Measurements from ENCODE around the gene DNAH2.

The DNAH2 gene

DNA sequence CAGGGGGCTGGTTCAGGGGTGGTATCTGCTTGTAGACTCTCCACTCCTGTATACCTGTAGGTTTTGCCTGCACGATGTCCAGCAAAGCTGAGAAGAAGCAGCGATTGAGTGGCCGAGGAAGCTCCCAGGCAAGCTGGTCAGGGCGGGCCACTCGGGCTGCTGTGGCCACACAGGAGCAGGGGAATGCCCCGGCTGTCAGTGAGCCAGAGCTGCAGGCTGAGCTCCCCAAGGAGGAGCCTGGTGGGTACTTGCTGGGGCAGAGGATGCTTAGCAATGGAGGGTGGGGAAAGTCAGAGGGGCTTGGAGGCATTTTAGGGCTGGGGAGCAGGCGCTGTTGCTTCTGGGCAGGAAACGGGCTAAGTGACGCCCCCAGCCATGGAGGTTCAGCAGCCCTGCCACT is 2.1 kb downstream of the DNAH2 start:
- Histone ChIP-seq H3K4me1 (ENCODE audit: low read depth, poor library complexity, severe bottlenecking) (no peaks in the 10 kb centered on the region), H4K20me1 (ENCODE audit: insufficient read depth) (no peaks in the 10 kb centered on the region), H3K27me3 (ENCODE audit: insufficient read depth, low read depth) (no peaks in the 10 kb centered on the region), H2AFZ (ENCODE audit: low read depth) (no peak overlapping the region), H3K27ac (no peak overlapping the region), H3K36me3 (ENCODE audit: insufficient read depth) (no peaks in the 10 kb centered on the region), H3K79me2 (ENCODE audit: insufficient read depth, low read depth) (no peaks in the 10 kb centered on the region), H3K9ac (no peak overlapping the region), H3K4me2 (no peak overlapping the region), H3K4me3 (IDR thresholded peaks at IDR 0.05; ENCODE audit: insufficient read depth, low read depth, low read length) (no peak overlapping the region)
- TF ChIP-seq, protein P1, sequence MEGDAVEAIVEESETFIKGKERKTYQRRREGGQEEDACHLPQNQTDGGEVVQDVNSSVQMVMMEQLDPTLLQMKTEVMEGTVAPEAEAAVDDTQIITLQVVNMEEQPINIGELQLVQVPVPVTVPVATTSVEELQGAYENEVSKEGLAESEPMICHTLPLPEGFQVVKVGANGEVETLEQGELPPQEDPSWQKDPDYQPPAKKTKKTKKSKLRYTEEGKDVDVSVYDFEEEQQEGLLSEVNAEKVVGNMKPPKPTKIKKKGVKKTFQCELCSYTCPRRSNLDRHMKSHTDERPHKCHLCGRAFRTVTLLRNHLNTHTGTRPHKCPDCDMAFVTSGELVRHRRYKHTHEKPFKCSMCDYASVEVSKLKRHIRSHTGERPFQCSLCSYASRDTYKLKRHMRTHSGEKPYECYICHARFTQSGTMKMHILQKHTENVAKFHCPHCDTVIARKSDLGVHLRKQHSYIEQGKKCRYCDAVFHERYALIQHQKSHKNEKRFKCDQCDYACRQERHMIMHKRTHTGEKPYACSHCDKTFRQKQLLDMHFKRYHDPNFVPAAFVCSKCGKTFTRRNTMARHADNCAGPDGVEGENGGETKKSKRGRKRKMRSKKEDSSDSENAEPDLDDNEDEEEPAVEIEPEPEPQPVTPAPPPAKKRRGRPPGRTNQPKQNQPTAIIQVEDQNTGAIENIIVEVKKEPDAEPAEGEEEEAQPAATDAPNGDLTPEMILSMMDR (conservative IDR thresholded peaks at IDR 0.05; ENCODE audit: low read depth, low read length): no peak

GRCh38 chr17:7720125-7720524 is 2.6 kb downstream of the DNAH2 start:
- no peaks in the 10 kb centered on the region for H4K20me1 ChIP-seq (ENCODE audit: insufficient read depth)
- TF ChIP-seq, protein P1 (conservative IDR thresholded peaks at IDR 0.05; ENCODE audit: low read depth, low read length): no peak
- no peak overlapping the region for H3K27ac ChIP-seq
- H3K9ac ChIP-seq: no peak overlapping the region
- no peaks in the 10 kb centered on the region for H3K79me2 ChIP-seq (ENCODE audit: insufficient read depth, low read depth)
- H3K36me3 ChIP-seq (ENCODE audit: insufficient read depth): no peaks in the 10 kb centered on the region
- no peak overlapping the region for H2AFZ ChIP-seq (ENCODE audit: low read depth)
- H3K4me2 ChIP-seq: no peak overlapping the region
- no peak overlapping the region for H3K4me3 ChIP-seq (IDR thresholded peaks at IDR 0.05; ENCODE audit: insufficient read depth, low read depth, low read length)
- H3K27me3 ChIP-seq (ENCODE audit: insufficient read depth, low read depth): no peaks in the 10 kb centered on the region
- H3K4me1 ChIP-seq (ENCODE audit: low read depth, poor library complexity, severe bottlenecking): no peaks in the 10 kb centered on the region

- no peaks in the 10 kb centered on the region for H3K27me3 ChIP-seq (ENCODE audit: insufficient read depth, low read depth)
- H3K4me3 ChIP-seq (IDR thresholded peaks at IDR 0.05; ENCODE audit: insufficient read depth, low read depth, low read length): no peak overlapping the region
- no peaks in the 10 kb centered on the region for H4K20me1 ChIP-seq (ENCODE audit: insufficient read depth)
- no peak overlapping the region for H3K4me2 ChIP-seq
- TF ChIP-seq, protein P1 (conservative IDR thresholded peaks at IDR 0.05; ENCODE audit: low read depth, low read length): no peak
- H3K27ac ChIP-seq: no peak overlapping the region
- no peak overlapping the region for H2AFZ ChIP-seq (ENCODE audit: low read depth)
- no peak overlapping the region for H3K9ac ChIP-seq
- H3K79me2 ChIP-seq (ENCODE audit: insufficient read depth, low read depth): no peaks in the 10 kb centered on the region
- no peaks in the 10 kb centered on the region for H3K4me1 ChIP-seq (ENCODE audit: low read depth, poor library complexity, severe bottlenecking)
- no peaks in the 10 kb centered on the region for H3K36me3 ChIP-seq (ENCODE audit: insufficient read depth)
These were observed 4.1 kb downstream of the DNAH2 start for GRCh38 chr17:7721612-7722011.

GRCh38 chr17:7727886-7728285 is 10.3 kb downstream of the DNAH2 start:
- no peak overlapping the region for H3K4me3 ChIP-seq (IDR thresholded peaks at IDR 0.05; ENCODE audit: insufficient read depth, low read depth, low read length)
- H2AFZ ChIP-seq (ENCODE audit: low read depth): no peak overlapping the region
- no peak overlapping the region for H3K9ac ChIP-seq
- H3K36me3 ChIP-seq (ENCODE audit: insufficient read depth): no peaks in the 10 kb centered on the region
- TF ChIP-seq, protein P1 (conservative IDR thresholded peaks at IDR 0.05; ENCODE audit: low read depth, low read length): no peak
- H3K4me1 ChIP-seq (ENCODE audit: low read depth, poor library complexity, severe bottlenecking): no peaks in the 10 kb centered on the region
- no peaks in the 10 kb centered on the region for H3K79me2 ChIP-seq (ENCODE audit: insufficient read depth, low read depth)
- no peak overlapping the region for H3K4me2 ChIP-seq
- H3K27ac ChIP-seq: no peak overlapping the region
- no peaks in the 10 kb centered on the region for H3K27me3 ChIP-seq (ENCODE audit: insufficient read depth, low read depth)
- no peaks in the 10 kb centered on the region for H4K20me1 ChIP-seq (ENCODE audit: insufficient read depth)
